SW480 (cell line): ENCODE data around the gene SETBP1.
A peak's percentile ranks its signal among the peaks of the same experiment; 100 is the strongest.

Source experiments
- DNase-seq: peaks from one replicate; pipeline ENCODE4 v3.0.0-alpha.2; 2016; ENCODE audit warnings: low spot score

Gene SETBP1

GRCh38 chr18:44816477-44816876 is 135.8 kb downstream of the SETBP1 start:
- no peak for DNase-seq

- DNase-seq = no peak
Observed at GRCh38 chr18:44817831-44818473, 137.3 kb downstream of the SETBP1 start.

- DNase-seq = no peak
Observed at GRCh38 chr18:44818668-44819403, 138.1 kb downstream of the SETBP1 start.

GRCh38 chr18:44819944-44820510 is 139.3 kb downstream of the SETBP1 start:
- no peak for DNase-seq

- no peak for DNase-seq
Observed at GRCh38 chr18:44821924-44822323, 141.2 kb downstream of the SETBP1 start.

GRCh38 chr18:44823286-44823685 is 142.6 kb downstream of the SETBP1 start:
- DNase-seq = no peak

GRCh38 chr18:44823782-44824181 is 143.1 kb downstream of the SETBP1 start:
- DNase-seq = no peak

GRCh38 chr18:44824884-44825283 is 144.2 kb downstream of the SETBP1 start:
- no peak for DNase-seq

GRCh38 chr18:44826418-44827259 is 146.0 kb downstream of the SETBP1 start:
- no peak for DNase-seq

GRCh38 chr18:44828080-44828479 is 147.4 kb downstream of the SETBP1 start:
- DNase-seq = no peak

- DNase-seq = no peak
Observed at GRCh38 chr18:44830581-44830980, 149.9 kb downstream of the SETBP1 start.

GRCh38 chr18:44833786-44834185 is 153.1 kb downstream of the SETBP1 start:
- no peak for DNase-seq

- DNase-seq = no peak
Observed at GRCh38 chr18:44834867-44835469, 154.3 kb downstream of the SETBP1 start.

- DNase-seq = no peak
Observed at GRCh38 chr18:44835703-44836102, 155.0 kb downstream of the SETBP1 start.

- DNase-seq = no peak
Observed at GRCh38 chr18:44836263-44836662, 155.6 kb downstream of the SETBP1 start.

GRCh38 chr18:44837482-44838180 is 156.9 kb downstream of the SETBP1 start:
- DNase-seq = no peak

- peak; percentile 5 for DNase-seq
Observed at GRCh38 chr18:44838971-44839666, 158.4 kb downstream of the SETBP1 start.

GRCh38 chr18:44840058-44840790 is 159.5 kb downstream of the SETBP1 start:
- DNase-seq = no peak

GRCh38 chr18:44841221-44841620 is 160.5 kb downstream of the SETBP1 start:
- DNase-seq = no peak
